GM10266 (cell line): ENCODE results near the gene DDC.

Experiments
- DNase-seq: peaks from one replicate; pipeline ENCODE4 v3.0.0; 2012; ENCODE audit errors: extremely low spot score
- CTCF ChIP-seq: IDR thresholded peaks from 2 replicates; pipeline ENCODE4 v1.5.1; 2012; ENCODE audit warnings: mild to moderate bottlenecking, low read depth; ENCODE audit not compliant: control insufficient read depth, insufficient read depth; ENCODE audit errors: missing control alignments

The DDC gene

GRCh38 chr7:50605059-50605458, 39.9 kb upstream of the DDC start:
- no peak for TF ChIP-seq CTCF
- no peak for DNase-seq

- DNase-seq: no peak
- no peak for TF ChIP-seq CTCF
These were observed 38.1 kb upstream of the DDC start for GRCh38 chr7:50603287-50603686.

- no peak for TF ChIP-seq CTCF
- no peak for DNase-seq
These were observed 34.2 kb upstream of the DDC start for GRCh38 chr7:50599385-50599784.

- no peak for DNase-seq
- TF ChIP-seq CTCF: no peak
These were observed 33.5 kb upstream of the DDC start for GRCh38 chr7:50598460-50599343.

- DNase-seq: no peak
- TF ChIP-seq CTCF: no peak
These were observed 31.3 kb upstream of the DDC start for GRCh38 chr7:50596484-50596883.

GRCh38 chr7:50595491-50596102, 30.4 kb upstream of the DDC start:
- peak; percentile 37 for TF ChIP-seq CTCF
- no peak for DNase-seq
